Esophagus (tissue), 2 donors: ENCODE measurements around the gene SORCS2. TPM values are rescaled to one million over a fixed set of nuclear protein-coding genes. Genes with fewer than 3 reads are reported as not detected.

ENCODE experiments used
- H3K27ac ChIP-seq, 2 donors: one replicate each; pipeline ENCODE4 v1.5.1; 2013; ENCODE audit warnings: low read depth in 2 of 2, mild to moderate bottlenecking in 2 of 2, inconsistent platforms in 1 of 2, low read length in 1 of 2, moderate library complexity in 1 of 2
- H3K27me3 ChIP-seq, 2 donors: one replicate each; pipeline ENCODE4 v1.6.1; 2013; ENCODE audit warnings: low read length in 2 of 2, control low read depth in 1 of 2, mild to moderate bottlenecking in 1 of 2; ENCODE audit not compliant: insufficient read depth in 2 of 2, control insufficient read depth in 1 of 2
- H3K36me3 ChIP-seq, 2 donors: one replicate each; pipeline ENCODE4 v1.6.1; 2013; ENCODE audit warnings: low read length in 1 of 2; ENCODE audit not compliant: control insufficient read depth in 2 of 2, insufficient read depth in 2 of 2
- H3K4me1 ChIP-seq, 2 donors: one replicate each; pipeline ENCODE4 v1.6.1; 2013; ENCODE audit warnings: low read length in 1 of 2; ENCODE audit not compliant: control insufficient read depth in 2 of 2, insufficient read depth in 2 of 2
- H3K4me3 ChIP-seq, 2 donors: one replicate each; pipeline ENCODE4 v1.5.1; 2013; ENCODE audit warnings: low read length in 2 of 2, mild to moderate bottlenecking in 2 of 2, low read depth in 1 of 2, moderate library complexity in 1 of 2
- H3K9me3 ChIP-seq, 2 donors: one replicate each; pipeline ENCODE4 v1.6.1; 2013; ENCODE audit warnings: mild to moderate bottlenecking in 2 of 2, low read depth in 1 of 2, low read length in 1 of 2, moderate library complexity in 1 of 2; ENCODE audit not compliant: control insufficient read depth in 2 of 2, insufficient read depth in 1 of 2
- WGBS, 2 donors: extraction: QIAGEN DNeasy Blood & Tissue Kit; methylation state at CpG; one replicate each; pipeline ENCODE4 v1.1.7; 2013; 5-methylcytosine and 5-hydroxymethylcytosine counted together
- polyA plus RNA-seq, 2 donors: library from polyadenylated mRNA; stranded (reverse); fragments of 200-250 nt; gene quantifications; one replicate each; pipeline ENCODE4 v1.2.3, GENCODE V29; 2013
- donor health status: healthy with polysubstance abuse.
- donor health status: Bipolar disorder and iron deficiency.

The SORCS2 gene
- polyA plus RNA-seq, 2 donors, result 1.1 to 1.2 TPM

- H3K27ac ChIP-seq, result no peak overlapping the region
- H3K27me3 ChIP-seq, result no peaks in the 10 kb centered on the region
- no peaks in the 10 kb centered on the region for H3K36me3 ChIP-seq
- no peaks in the 10 kb centered on the region for H3K4me1 ChIP-seq
- H3K9me3 ChIP-seq, result peaks cover 3 to 4% of the 10 kb centered on the region in 2 donors
- no peak overlapping the region for H3K4me3 ChIP-seq
- 81 to 88% methylated on average over 17 of the region's 17 CpGs for WGBS, 2 donors
Observed at GRCh38 chr4:7530932-7531639, 338.7 kb downstream of the SORCS2 start.

GRCh38 chr4:7531640-7531994, 339.3 kb downstream of the SORCS2 start:
- Histone ChIP-seq H3K4me1 (no peaks in the 10 kb centered on the region), H3K4me3 (no peak overlapping the region), H3K27me3 (no peaks in the 10 kb centered on the region), H3K27ac (no peak overlapping the region), H3K36me3 (no peaks in the 10 kb centered on the region), H3K9me3 (peaks cover 3 to 4% of the 10 kb centered on the region in 2 donors)
- 75 to 80% methylated on average over 8 of the region's 8 CpGs for WGBS, 2 donors

DNA sequence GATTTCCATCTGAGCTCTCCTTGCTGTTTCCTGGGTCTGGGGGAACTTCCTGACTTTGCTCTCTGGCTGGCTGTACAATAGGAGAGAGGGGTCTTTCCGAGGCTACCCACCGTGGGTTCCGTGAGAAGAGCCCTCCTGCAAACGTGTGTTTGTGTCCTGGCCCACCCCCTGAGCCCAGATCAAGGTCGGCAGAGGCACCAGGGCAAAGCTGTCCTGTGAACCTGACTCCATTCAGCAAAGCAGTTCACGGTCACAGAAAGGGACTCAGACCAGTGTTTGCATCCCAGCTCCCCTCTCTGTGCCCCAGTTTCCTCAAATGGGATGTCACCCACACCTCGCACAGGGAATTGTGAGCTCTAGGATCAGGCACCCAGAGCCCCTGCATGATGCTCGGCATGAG, 339.7 kb downstream of the SORCS2 start:
- Histone ChIP-seq H3K9me3 (peaks cover 3 to 4% of the 10 kb centered on the region in 2 donors), H3K4me1 (no peaks in the 10 kb centered on the region), H3K27me3 (no peaks in the 10 kb centered on the region), H3K4me3 (no peak overlapping the region), H3K36me3 (no peaks in the 10 kb centered on the region), H3K27ac (no peak overlapping the region)
- 58 to 78% methylated on average over 8 of the region's 8 CpGs for WGBS, 2 donors

GRCh38 chr4:7533267-7533666, 340.9 kb downstream of the SORCS2 start:
- Histone ChIP-seq H3K4me3 (no peak overlapping the region), H3K4me1 (no peaks in the 10 kb centered on the region), H3K36me3 (no peaks in the 10 kb centered on the region), H3K9me3 (peaks cover 3 to 4% of the 10 kb centered on the region in 2 donors), H3K27me3 (no peaks in the 10 kb centered on the region), H3K27ac (no peak overlapping the region)
- WGBS, 2 donors, result 77 to 86% methylated on average over 8 of the region's 8 CpGs

DNA sequence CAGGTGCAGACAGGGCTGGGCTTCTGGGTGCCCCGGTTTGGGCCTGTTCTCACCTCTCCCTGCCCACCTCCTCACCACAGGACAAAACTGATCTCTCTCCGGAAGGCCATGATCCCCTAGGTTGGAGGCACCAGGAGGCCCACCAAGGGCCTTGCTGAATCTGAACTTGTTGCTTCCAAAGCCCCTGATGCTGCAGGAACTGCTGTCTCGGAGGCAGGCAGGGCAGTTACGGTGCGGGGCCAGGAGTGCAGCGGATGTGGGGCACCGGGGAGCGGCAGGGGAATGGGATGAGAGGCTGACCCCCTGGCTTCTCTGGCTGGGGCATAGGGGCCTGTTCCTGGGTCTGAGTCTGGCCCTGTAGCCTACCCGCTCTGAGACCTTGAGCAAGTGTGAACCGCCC, 342.8 kb downstream of the SORCS2 start:
- H3K27ac ChIP-seq, result no peak overlapping the region
- H3K36me3 ChIP-seq, result no peaks in the 10 kb centered on the region
- peaks cover 3 to 10% of the 10 kb centered on the region in 2 donors for H3K9me3 ChIP-seq
- H3K27me3 ChIP-seq, result no peaks in the 10 kb centered on the region
- H3K4me1 ChIP-seq, result no peaks in the 10 kb centered on the region
- WGBS, 2 donors, result 81 to 96% methylated on average over 10 of the region's 10 CpGs
- H3K4me3 ChIP-seq, result no peak overlapping the region

- WGBS, 2 donors, result 85 to 91% methylated on average over 11 of the region's 11 CpGs
- H3K4me1 ChIP-seq, result no peaks in the 10 kb centered on the region
- no peaks in the 10 kb centered on the region for H3K36me3 ChIP-seq
- H3K27ac ChIP-seq, result no peak overlapping the region
- no peak overlapping the region for H3K4me3 ChIP-seq
- H3K27me3 ChIP-seq, result no peaks in the 10 kb centered on the region
- peaks cover 3 to 13% of the 10 kb centered on the region in 2 donors for H3K9me3 ChIP-seq
Observed at GRCh38 chr4:7535619-7536018, 343.3 kb downstream of the SORCS2 start.

DNA sequence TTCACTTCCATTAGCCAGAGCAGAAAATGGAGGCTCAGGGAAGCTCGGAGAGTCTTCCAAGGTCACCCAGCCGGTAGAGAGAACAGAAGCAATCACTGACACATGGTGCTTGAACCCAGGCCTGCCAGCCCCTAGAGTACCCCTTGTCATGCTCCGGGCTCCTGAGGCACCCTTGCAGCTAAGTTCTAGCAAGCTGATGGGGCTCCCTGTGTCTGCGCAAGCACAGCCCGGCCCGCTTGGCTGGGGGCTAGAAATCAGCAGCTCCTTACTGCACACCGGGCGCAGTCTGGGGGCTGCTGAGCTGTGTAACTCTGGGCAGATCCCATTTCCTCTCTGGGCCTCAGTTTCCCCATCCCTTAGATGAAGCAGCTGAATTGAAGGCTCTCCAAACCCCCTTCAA, 344.5 kb downstream of the SORCS2 start:
- Histone ChIP-seq H3K4me3 (no peak overlapping the region), H3K27ac (no peak overlapping the region), H3K4me1 (no peaks in the 10 kb centered on the region), H3K9me3 (peaks cover 3 to 13% of the 10 kb centered on the region in 2 donors), H3K27me3 (no peaks in the 10 kb centered on the region), H3K36me3 (no peaks in the 10 kb centered on the region)
- 93 to 94% methylated on average over 8 of the region's 8 CpGs for WGBS, 2 donors

GRCh38 chr4:7537853-7538400, 345.6 kb downstream of the SORCS2 start:
- Histone ChIP-seq H3K27me3 (no peaks in the 10 kb centered on the region), H3K27ac (no peak overlapping the region), H3K36me3 (no peaks in the 10 kb centered on the region), H3K4me1 (no peaks in the 10 kb centered on the region), H3K4me3 (no peak overlapping the region), H3K9me3 (peaks cover 3 to 13% of the 10 kb centered on the region in 2 donors)
- 81 to 86% methylated on average over 8 of the region's 8 CpGs for WGBS, 2 donors

DNA sequence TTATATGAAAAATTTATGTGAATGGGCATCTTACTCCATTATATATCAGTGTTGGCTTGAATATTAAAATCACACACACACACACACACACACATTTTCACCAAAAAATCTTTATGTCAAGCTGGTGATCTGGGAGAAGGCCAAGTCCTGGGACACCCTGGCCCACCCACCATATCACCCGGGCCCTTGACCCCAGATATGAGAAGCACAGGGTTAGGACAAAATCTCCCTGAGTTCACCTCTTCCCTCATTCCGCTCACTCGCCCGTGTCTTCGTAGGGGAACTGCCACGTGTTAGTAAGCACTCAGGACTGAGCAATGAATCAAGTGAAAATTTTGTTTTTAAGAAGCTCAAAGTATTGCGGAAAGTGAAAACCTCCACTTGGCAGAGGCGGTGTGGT, 346.2 kb downstream of the SORCS2 start:
- Histone ChIP-seq H3K36me3 (no peaks in the 10 kb centered on the region), H3K27ac (no peak overlapping the region), H3K9me3 (peaks cover 3 to 13% of the 10 kb centered on the region in 2 donors), H3K4me1 (no peaks in the 10 kb centered on the region), H3K4me3 (no peak overlapping the region), H3K27me3 (no peaks in the 10 kb centered on the region)
- 82 to 83% methylated on average over 8 of the region's 8 CpGs for WGBS, 2 donors

- Histone ChIP-seq H3K4me1 (no peaks in the 10 kb centered on the region), H3K4me3 (no peak overlapping the region), H3K9me3 (peaks cover 3 to 13% of the 10 kb centered on the region in 2 donors), H3K27me3 (no peaks in the 10 kb centered on the region), H3K36me3 (no peaks in the 10 kb centered on the region), H3K27ac (no peak overlapping the region)
- 63 to 68% methylated on average over 3 of the region's 3 CpGs for WGBS, 2 donors
Observed at GRCh38 chr4:7539186-7539585, 346.8 kb downstream of the SORCS2 start.
